Right lobe of liver (tissue), 6 donors: ENCODE measurements around the gene POLR1A. TPM values are rescaled to one million over a fixed set of nuclear protein-coding genes. Genes with fewer than 3 reads are reported as not detected.

ENCODE experiments used
- ATAC-seq, 4 donors: fragments of 200-7000 bp; cut with Tn5 transposase; one replicate each; pipeline ENCODE4 v1.9.1; 2020; ENCODE audit warnings: mild to moderate bottlenecking in 4 of 4, moderate library complexity in 4 of 4
- DNase-seq, 3 donors: peaks; one replicate each; pipeline ENCODE4 v3.0.0-alpha.2; 2020
- H3K27ac ChIP-seq, 3 donors: fragments of 200-600 bp; one replicate each; pipeline ENCODE4 v1.8.0; 2022
- H3K27me3 ChIP-seq, 2 donors: fragments of 200-600 bp; one replicate each; pipeline ENCODE4 v1.8.0; 2022
- H3K36me3 ChIP-seq, 4 donors: fragments of 200-600 bp; sonication (generic) in 1 of 4; one replicate each; pipeline versions ENCODE4 v1.5.1 to v1.8.0; 2017 to 2022; ENCODE audit warnings: control low read depth in 1 of 4
- H3K4me1 ChIP-seq, 4 donors: fragments of 200-600 bp; sonication (generic) in 1 of 4; one replicate each; pipeline versions ENCODE4 v1.5.1 to v1.8.0; 2017 to 2022; ENCODE audit warnings: control low read depth in 1 of 4
- H3K4me3 ChIP-seq, 3 donors: fragments of 200-600 bp; one replicate each; pipeline ENCODE4 v1.8.0; 2022
- H3K9me3 ChIP-seq, 4 donors: fragments of 200-600 bp; sonication (generic) in 1 of 4; one replicate each; pipeline versions ENCODE4 v1.5.1 to v1.8.0; 2017 to 2022; ENCODE audit warnings: control low read depth in 1 of 4
- POLR2A ChIP-seq: fragments of 450-650 bp; IDR thresholded peaks from one replicate; pipeline ENCODE4 v1.6.1; 2017; ENCODE audit warnings: antibody characterized with exemption, mild to moderate bottlenecking
- intact Hi-C, 2 donors: fragments of 100-400 bp; cut with DNase I; formaldehyde crosslinking; loops; one replicate each; pipeline versions ENCODE4 v1.11.2 to v1.14.1; 2022
- small RNA-seq, 2 experiments: library from RNA; depleted of rRNA; stranded (forward); fragments of <200 nt; gene quantifications; one replicate each; pipeline ENCODE3, GENCODE V24; 2016
- total RNA-seq, 6 experiments: library from RNA; depleted of rRNA in 2 of 6; stranded (reverse); fragments of >200 nt in 2 of 6; fragmentation: NEBNext Ultra II Directional in 3 of 6; extraction: Animal tissue kit (Norgen Biotek cat#: 25700) in 3 of 6; gene quantifications; one replicate each; pipeline versions ENCODE4 v1.1.0 to v1.2.4, GENCODE V29; 2016 to 2023
- TF ChIP-seq, protein P1 (sequence below), 4 donors: fragments of 200-600 bp in 3 of 4; fragments of 450-650 bp in 1 of 4; IDR thresholded peaks; one replicate each; pipeline versions ENCODE4 v1.5.1 to v1.8.0; 2016 to 2022; ENCODE audit warnings: antibody characterized with exemption in 4 of 4, mild to moderate bottlenecking in 2 of 4
- donor health status: DM: no; HTN: yes; CAD: no.
- donor health status: DM: no; HTN: no; CAD: no.
- donor health status: DM: no; HTN: no; CAD: no.
- donor health status: DM: no; HTN: yes; CAD: no.
- donor health status: DM: no; HTN: yes; CAD: no.

Gene POLR1A
- total RNA-seq, 6 experiments from 2014 or later = 12.5 to 19.7 (median 14.4) TPM

DNA sequence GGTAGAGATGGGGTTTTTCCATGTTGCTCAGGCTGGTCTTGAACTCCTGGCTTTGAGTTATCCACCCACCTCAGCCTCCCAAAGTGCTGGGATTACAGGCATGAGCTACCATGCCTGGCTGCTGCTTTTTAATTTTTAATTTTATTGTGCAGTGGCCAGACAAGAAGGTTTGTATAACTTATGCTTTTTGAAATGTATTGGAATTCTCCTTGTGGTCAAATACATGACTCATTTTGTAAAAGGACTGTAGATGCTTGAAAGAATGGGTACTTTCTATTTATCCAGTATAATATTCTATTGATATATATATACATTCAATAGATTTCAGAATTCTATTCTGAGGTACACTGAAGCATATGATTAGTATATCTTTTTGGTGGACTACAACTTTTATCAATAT is 134.3 kb downstream of the POLR1A start:
- Histone ChIP-seq H3K4me1 (no peaks in the 10 kb centered on the region), H3K27ac (no peak overlapping the region), H3K27me3 (no peaks in the 10 kb centered on the region), H3K9me3 (no peaks in the 10 kb centered on the region), H3K36me3 (no peaks in the 10 kb centered on the region), H3K4me3 (no peak overlapping the region)
- ATAC-seq (no peak), DNase-seq (no peak)
- intact Hi-C loops = no loop called here
- TF ChIP-seq, protein P1, sequence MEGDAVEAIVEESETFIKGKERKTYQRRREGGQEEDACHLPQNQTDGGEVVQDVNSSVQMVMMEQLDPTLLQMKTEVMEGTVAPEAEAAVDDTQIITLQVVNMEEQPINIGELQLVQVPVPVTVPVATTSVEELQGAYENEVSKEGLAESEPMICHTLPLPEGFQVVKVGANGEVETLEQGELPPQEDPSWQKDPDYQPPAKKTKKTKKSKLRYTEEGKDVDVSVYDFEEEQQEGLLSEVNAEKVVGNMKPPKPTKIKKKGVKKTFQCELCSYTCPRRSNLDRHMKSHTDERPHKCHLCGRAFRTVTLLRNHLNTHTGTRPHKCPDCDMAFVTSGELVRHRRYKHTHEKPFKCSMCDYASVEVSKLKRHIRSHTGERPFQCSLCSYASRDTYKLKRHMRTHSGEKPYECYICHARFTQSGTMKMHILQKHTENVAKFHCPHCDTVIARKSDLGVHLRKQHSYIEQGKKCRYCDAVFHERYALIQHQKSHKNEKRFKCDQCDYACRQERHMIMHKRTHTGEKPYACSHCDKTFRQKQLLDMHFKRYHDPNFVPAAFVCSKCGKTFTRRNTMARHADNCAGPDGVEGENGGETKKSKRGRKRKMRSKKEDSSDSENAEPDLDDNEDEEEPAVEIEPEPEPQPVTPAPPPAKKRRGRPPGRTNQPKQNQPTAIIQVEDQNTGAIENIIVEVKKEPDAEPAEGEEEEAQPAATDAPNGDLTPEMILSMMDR (IDR thresholded peaks at IDR 0.05) = no peak
- TF ChIP-seq POLR2A = no peak

Small RNA genes within 50 kb of the gene (small RNA-seq; reads per million reads assigned to genes)
- 14,450 to 40,033 reads per million in 2 experiments for gene SNORD94

Other genes starting within 250 kb of the POLR1A start
- 10 to 100 TPM in 4 of 6 experiments, 1 to 10 TPM in 2; 8.6 to 22.2 (median 10.9) TPM for gene ST3GAL5, start 216.9 kb downstream of the POLR1A start, total RNA-seq
- 10 to 100 TPM; 47.6 to 68.2 (median 56.1) TPM for gene PTCD3, start 349 bp upstream of the POLR1A start, total RNA-seq
- 10 to 100 TPM; 48.9 to 56.9 (median 52.5) TPM for gene IMMT, start 89.6 kb upstream of the POLR1A start, total RNA-seq
- 10 to 100 TPM; 21.1 to 42.2 (median 24.1) TPM for gene MRPL35, start 93.6 kb upstream of the POLR1A start, total RNA-seq
- 1 to 10 TPM in 2 of 6 experiments, under 1 TPM in 4; 0.61 to 1.8 (median 0.85) TPM for gene REEP1, start 231.7 kb upstream of the POLR1A start, total RNA-seq